ENCODE measurements around the gene TTC9C.
"Not testable (repeated sequence)": the region's sequence is repeated elsewhere in the genome, so short reads cannot be mapped to it uniquely, and the experiment has no call there.

Gene TTC9C

DNA sequence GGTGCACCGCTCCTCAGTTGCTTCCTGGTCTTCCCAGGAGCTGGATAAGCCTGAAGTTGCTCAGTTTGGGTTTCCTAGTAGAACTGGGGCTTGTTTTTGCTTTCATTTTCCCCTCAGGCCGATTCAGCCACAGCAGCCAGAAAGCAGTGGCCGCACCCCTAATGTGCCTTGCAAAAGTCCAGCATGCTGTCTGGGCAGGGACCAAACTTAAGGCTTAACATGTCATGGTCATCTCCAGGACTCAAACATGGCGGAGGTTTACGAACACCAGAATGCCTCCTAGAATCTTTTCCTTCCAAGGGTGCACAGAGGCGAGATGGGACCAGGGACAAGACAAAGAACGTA lies 18.3 kb upstream of the TTC9C start:
- DNase-seq, result peak; percentile 56

DNA sequence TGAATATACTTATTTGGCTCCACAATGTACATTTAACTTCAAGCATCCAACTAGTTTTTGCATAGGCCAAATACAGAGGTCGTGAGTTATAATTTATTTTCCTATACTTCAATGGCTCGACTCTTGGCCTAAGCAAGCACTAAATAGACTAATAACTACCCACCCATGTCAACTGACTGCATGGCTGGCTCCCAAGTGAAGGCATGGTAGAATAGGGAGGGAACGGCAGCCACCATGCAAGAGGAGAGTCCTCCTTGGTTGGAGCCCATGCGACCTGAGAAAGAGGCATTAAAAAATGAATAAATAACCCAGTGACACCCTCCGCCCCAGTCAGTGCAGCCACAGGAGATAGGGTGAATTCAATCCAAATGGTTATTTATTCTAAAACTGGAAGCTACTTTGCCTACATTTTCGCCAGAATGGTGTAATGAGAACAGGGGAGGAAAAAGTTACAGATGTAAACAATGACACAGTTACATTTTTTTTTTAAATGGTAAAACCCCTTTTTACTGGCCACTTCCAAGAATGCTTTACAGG lies 15.9 kb upstream of the TTC9C start:
- DNase-seq, result no peak

DNA sequence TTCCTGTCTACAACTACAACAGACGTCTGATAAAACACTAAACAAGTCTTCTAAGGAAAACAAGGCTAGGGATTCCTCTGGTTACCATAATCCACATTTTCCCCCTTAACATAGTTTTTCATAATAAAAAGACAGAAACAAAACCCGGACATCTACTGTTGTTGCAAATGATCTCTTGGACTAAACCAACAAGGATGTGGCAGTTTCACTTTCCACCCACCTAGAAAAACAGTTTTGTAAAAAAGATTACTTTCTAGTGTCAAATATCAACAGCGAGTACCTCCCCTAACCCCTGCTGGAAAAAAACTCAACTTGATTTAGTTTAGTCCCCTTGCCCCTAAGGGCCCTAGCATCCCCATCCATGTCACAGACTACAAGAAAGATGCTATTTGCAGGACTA lies 15.4 kb upstream of the TTC9C start:
- DNase-seq, result no peak

DNA sequence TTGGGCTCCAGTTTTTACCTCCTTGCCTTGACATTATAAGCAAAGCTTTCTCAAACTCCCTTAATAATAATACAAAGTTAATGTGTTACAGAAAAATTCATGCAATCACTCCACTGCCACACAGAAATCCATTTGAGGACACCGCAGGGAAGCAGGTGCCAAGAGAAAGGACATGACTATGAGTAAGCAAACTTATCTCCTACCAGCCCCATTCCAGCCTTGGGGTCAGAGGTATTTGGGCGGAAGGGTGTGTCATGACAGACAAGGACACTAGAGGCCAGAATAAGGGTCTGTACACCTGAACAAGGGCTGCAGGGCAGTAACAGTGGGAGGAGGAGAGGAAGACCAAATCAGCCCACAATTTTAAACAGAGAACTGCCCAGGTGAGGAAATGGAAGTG lies 14.9 kb upstream of the TTC9C start:
- DNase-seq, result no peak

GRCh38 chr11:62715150-62716130 lies 12.8 kb upstream of the TTC9C start:
- DNase-seq, result no peak

- no peak for DNase-seq
These were observed 12.1 kb upstream of the TTC9C start for GRCh38 chr11:62716206-62716605.

DNA sequence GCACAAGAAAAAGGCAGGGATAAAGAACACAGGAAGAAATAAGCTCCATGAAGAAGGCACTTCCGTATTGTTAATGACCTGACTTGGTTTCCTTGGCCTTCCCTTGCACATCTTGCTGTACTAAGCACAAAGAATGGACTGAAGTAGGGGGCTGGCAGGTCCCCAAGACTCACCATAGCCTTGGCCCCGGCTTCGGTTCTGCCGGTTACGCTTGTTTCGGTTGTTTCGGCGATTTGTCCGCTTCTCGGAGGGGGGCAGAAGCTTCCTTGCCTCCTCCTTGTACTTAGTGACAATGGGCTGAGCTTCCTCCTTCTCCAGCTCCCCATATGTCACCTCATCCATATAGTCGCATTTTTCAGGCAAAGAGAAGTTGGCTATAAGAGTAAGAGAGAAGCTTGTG lies 11.5 kb upstream of the TTC9C start:
- no peak for DNase-seq

- DNase-seq, result no peak
These were observed 8.8 kb upstream of the TTC9C start for GRCh38 chr11:62719302-62719978.

- no peak for DNase-seq
These were observed 6.3 kb upstream of the TTC9C start for GRCh38 chr11:62721994-62722393.

- no peak for DNase-seq
These were observed 4.1 kb upstream of the TTC9C start for GRCh38 chr11:62724171-62724570.

DNA sequence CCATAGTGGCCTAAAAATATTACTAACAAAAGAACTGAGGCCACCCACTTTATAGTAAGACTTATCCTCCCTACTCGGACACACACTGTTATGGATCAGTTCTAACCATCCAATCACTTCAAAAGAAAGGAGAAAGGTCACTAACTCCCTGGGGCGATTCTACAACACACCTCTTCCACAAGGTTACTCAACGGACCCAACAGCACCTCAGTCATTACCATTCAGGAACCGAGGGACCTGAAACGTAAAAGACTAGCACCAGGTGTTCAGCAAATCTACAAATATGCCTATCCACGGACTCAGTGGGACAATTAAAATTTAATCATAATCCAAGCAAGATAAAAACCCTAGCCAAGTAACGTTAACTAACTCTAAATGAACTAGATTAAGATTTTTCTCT lies 2.6 kb upstream of the TTC9C start:
- DNase-seq, result peak; percentile 35

DNA sequence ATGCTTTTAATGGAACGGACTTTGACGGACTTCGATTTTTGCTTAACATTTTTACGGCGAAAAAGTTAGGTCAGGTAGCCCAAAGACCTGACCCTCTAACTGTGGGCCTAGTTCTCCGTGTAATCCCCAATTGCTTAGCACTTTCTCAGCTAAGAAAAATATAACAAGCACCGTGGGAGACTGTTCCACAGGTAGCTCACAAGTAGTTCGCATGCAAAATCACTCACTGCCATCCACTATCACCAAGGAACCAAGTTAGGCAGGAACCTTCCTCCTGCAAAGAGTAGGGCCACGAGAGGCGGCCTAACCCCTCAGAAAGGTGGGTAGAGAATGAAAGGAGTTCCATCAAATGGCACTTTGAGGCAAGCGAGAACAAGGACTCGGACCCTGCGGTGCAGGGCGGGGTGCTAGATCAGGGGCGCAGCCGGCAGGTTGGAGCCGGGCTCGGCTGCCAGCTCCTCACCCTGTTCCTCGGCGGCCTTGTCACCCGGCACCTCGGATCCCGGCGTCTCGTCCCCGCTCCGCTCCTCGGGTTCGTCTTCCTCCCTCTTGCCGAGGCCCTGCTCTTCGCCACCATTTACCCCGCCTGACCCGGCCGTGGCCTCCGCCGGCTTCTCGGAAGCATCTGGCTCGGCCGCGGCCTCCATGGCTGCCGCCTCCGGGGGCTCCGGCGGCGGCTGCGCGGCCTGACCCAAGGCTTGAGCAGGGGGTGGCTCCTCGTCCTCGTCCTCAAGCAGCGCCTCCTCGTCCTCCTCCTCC lies 2.0 kb upstream of the TTC9C start:
- DNase-seq, result peak; percentile 34

- DNase-seq, result no peak
These were observed 1.4 kb upstream of the TTC9C start for GRCh38 chr11:62726915-62727164.

- peak; percentile 100 for DNase-seq
These were observed 968 bp upstream of the TTC9C start, which contains the start of gene HNRNPUL2 for GRCh38 chr11:62727165-62727871. Gene HNRNPUL2, minus strand, starts transcription at chr11:62727457. Its CDS starts 301 bp downstream, at chr11:62727156.

DNA sequence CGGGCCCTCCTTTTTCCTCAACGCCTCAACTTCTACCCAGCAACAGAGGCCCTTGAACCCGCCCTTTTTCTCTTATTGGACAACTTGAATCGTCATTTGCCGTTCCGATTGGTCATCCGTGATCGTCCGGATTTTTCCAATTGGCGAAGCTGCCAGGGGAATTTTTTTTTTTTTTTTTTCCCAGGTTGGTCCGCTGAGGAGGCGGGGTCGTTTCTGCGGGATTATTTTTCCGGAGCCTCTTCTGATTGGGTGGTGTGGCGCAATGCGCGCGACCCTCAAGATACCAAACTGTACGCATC lies 465 bp upstream of the TTC9C start:
- DNase-seq, result peak; percentile 98

DNA sequence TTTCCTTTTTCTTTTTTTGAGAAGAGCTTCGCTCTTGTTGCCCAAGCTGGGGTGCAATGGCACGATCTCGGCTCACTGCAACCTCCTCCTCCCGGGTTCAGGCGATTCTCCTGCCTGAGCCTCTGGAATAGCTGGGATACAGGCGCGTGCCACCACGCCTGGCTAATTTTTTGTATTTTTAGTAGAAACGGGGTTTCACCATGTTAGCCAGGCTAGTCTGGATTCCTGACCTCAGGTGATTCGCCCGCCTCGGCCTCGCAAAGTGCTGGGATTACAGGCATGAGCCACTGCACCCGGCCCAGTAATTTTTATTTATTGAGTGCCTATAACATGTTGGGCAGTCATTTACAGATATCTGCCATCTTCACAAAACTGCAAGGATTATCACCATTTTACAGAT lies 1.8 kb downstream of the TTC9C start:
- DNase-seq, result not testable (repeated sequence)

DNA sequence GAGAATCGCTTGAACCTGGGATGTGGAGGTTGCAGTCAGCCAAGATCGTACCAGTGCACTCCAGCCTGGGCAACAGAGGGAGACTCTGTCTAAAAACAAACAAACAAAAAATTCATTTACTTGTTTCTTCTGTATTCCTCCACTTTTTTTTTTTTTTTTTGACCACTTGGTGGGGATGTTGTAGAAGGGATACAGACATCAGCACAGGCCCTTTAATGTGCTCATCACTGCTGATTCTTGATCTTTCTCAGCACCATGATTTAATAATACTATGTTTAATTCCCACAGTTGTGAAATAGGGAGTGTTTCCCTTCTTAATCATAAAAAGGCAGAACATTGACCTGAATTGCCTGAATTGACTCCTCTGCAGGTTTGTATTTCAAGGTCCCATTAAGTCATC lies 4.5 kb downstream of the TTC9C start:
- DNase-seq, result no peak

GRCh38 chr11:62737196-62737595 lies 8.9 kb downstream of the TTC9C start:
- no peak for DNase-seq

DNA sequence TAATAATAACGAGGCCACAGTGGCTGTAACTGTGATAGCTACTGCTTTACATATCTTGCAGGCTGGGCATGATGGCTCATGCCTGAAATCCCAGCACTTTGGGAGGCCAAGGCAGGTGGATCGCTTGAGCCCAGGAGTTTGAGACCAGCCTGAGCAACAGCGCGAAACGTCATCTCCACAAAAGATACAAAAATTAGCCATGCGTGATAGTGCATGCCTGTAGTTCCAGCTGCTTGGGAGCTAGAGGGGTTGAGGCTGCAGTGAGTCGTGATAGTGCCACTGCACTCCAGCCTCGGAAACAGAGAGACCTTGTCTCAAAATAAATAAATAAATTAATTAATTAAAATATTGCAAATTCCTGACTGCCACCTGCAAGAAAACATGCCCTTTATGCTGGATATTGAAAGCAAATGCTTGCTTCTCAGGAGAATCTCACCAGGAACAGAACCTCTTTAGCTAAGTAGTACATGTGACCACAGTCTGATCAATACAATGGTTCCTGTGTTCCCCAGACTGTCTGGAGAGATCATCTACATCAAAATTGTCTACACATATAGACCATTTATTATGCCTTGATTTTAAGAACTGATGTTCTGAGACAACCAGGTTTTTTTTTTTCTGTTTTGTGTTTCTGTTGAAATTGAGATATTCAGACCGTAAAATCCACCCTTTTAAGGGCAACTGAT lies 19.3 kb downstream of the TTC9C start:
- no peak for DNase-seq

GRCh38 chr11:62749931-62750330 lies 21.6 kb downstream of the TTC9C start:
- not testable (repeated sequence) for DNase-seq

- DNase-seq, result no peak
These were observed 24.0 kb downstream of the TTC9C start for GRCh38 chr11:62752177-62752785.

All from RPMI8226 (cell line).